H1 (cell line): ENCODE results near the gene NUP133. TPM values are rescaled to one million over a fixed set of nuclear protein-coding genes. Genes with fewer than 3 reads are reported as not detected.

ENCODE experiments used
- CTCF ChIA-PET: fragments of 300-600 bp; sonication (Branson Sonifier 250); formaldehyde crosslinking; loops from one replicate; lab custom pipeline; 2021; ENCODE audit not compliant: partially characterized antibody; lab: Charles Lee
- POLR2A ChIA-PET: fragments of 300-600 bp; sonication (Branson Sonifier 250); formaldehyde crosslinking; loops from one replicate; lab custom pipeline; 2021; ENCODE audit warnings: inconsistent platforms; ENCODE audit not compliant: partially characterized antibody; lab: Charles Lee
- DNase-seq, 2 experiments: peaks; one replicate each; pipeline versions ENCODE4 v3.0.0 to v3.0.0-alpha.2; 2010 to 2022; ENCODE audit warnings: low spot score in 2 of 2, low read depth in 1 of 2, mixed read lengths in 1 of 2
- FAIRE-seq: peaks from 2 replicates; lab custom pipeline; 2011; peaks lifted over from hg19 to GRCh38; lab: Jason Lieb, UNC
- H2AFZ ChIP-seq: 2 replicates; pipeline ENCODE4 v1.8.1; 2012; ENCODE audit warnings: low read length, inconsistent platforms
- H2AK5ac ChIP-seq: 2 replicates; pipeline ENCODE4 v1.6.1; 2013; ENCODE audit warnings: low read depth, low read length
- H2BK120ac ChIP-seq: replicated peaks from 2 replicates; pipeline ENCODE3; 2013; ENCODE audit warnings: low read depth, low read length, inconsistent platforms
- H2BK12ac ChIP-seq: 2 replicates; pipeline ENCODE4 v1.6.1; 2013; ENCODE audit warnings: low read depth, low read length
- H2BK15ac ChIP-seq: 2 replicates; pipeline ENCODE4 v1.6.1; 2013; ENCODE audit warnings: low read length
- H2BK20ac ChIP-seq: 2 replicates; pipeline ENCODE4 v1.6.1; 2013; ENCODE audit warnings: low read length
- H2BK5ac ChIP-seq: 2 replicates; pipeline ENCODE4 v1.6.1; 2013; ENCODE audit warnings: low read depth, low read length
- H3K14ac ChIP-seq: 2 replicates; pipeline ENCODE4 v1.6.1; 2013; ENCODE audit warnings: inconsistent platforms; ENCODE audit not compliant: insufficient read length
- H3K18ac ChIP-seq: 2 replicates; pipeline ENCODE4 v1.6.1; 2013; ENCODE audit warnings: low read length; ENCODE audit errors: extremely low read depth
- H3K23ac ChIP-seq: 2 replicates; pipeline ENCODE4 v1.6.1; 2013; ENCODE audit warnings: inconsistent platforms; ENCODE audit not compliant: insufficient read length
- H3K23me2 ChIP-seq: 2 replicates; pipeline ENCODE4 v1.6.1; 2013; ENCODE audit warnings: low read depth, low read length
- H3K27ac ChIP-seq: 2 replicates; pipeline ENCODE4 v1.6.1; 2011; ENCODE audit warnings: low read depth, low read length, inconsistent platforms
- H3K27me3 ChIP-seq, 4 experiments: replicated peaks in 1 of 4; 1 replicate in 1 of 4; 2 replicates in 3 of 4; pipeline versions ENCODE4 v1.6.1 to v1.8.1; 2011 to 2013; ENCODE audit warnings: low read length in 3 of 4, mild to moderate bottlenecking in 3 of 4, inconsistent platforms in 2 of 4, mixed read lengths in 2 of 4, moderate library complexity in 1 of 4; ENCODE audit not compliant: control insufficient read depth in 3 of 4, insufficient read depth in 3 of 4; ENCODE audit errors: extremely low read depth in 1 of 4
- H3K36me3 ChIP-seq, 4 experiments: 2 replicates each; pipeline versions ENCODE4 v1.6.1 to v1.8.1; 2011 to 2013; ENCODE audit warnings: mild to moderate bottlenecking in 4 of 4, low read length in 3 of 4, moderate library complexity in 2 of 4, control low read depth in 1 of 4, inconsistent platforms in 1 of 4; ENCODE audit not compliant: insufficient read depth in 4 of 4, control insufficient read depth in 2 of 4
- H3K4ac ChIP-seq: replicated peaks from 2 replicates; pipeline ENCODE3; 2013; ENCODE audit warnings: low read length, low read depth, mixed read lengths, inconsistent platforms; ENCODE audit not compliant: insufficient read length
- H3K4me1 ChIP-seq, 4 experiments: replicated peaks in 1 of 4; 1 replicate in 1 of 4; 2 replicates in 3 of 4; pipeline versions ENCODE4 v1.6.1 to v1.8.1; 2011 to 2013; ENCODE audit warnings: low read length in 3 of 4, inconsistent platforms in 2 of 4, mixed read lengths in 1 of 4; ENCODE audit not compliant: insufficient read depth in 4 of 4, control insufficient read depth in 3 of 4
- H3K4me2 ChIP-seq, 2 experiments: 2 replicates each; pipeline versions ENCODE4 v1.6.1 to v1.8.1; 2011 to 2013; ENCODE audit warnings: low read depth in 2 of 2, low read length in 2 of 2, control low read depth in 1 of 2, inconsistent platforms in 1 of 2, mild to moderate bottlenecking in 1 of 2; ENCODE audit not compliant: insufficient read depth in 1 of 2
- H3K4me3 ChIP-seq, 4 experiments: fragments of 200-600, 300-600 bp in 1 of 4; sonication (generic), shearing (Covaris generic), sonication (Bioruptor Twin) in 1 of 4; 2 replicates each; pipeline versions ENCODE4 v1.5.1 to v1.8.1; 2011 to 2016; ENCODE audit warnings: low read length in 4 of 4, low read depth in 3 of 4, control low read depth in 2 of 4, inconsistent platforms in 2 of 4, mild to moderate bottlenecking in 2 of 4, mixed read lengths in 1 of 4, moderate library complexity in 1 of 4; ENCODE audit not compliant: insufficient read depth in 2 of 4; ENCODE audit errors: extremely low read depth in 1 of 4
- H3K56ac ChIP-seq: replicated peaks from 2 replicates; pipeline ENCODE3; 2013; ENCODE audit warnings: low read depth, mild to moderate bottlenecking, mixed read lengths, low read length, inconsistent platforms; ENCODE audit not compliant: insufficient read length
- H3K79me1 ChIP-seq: 2 replicates; pipeline ENCODE4 v1.6.1; 2013; ENCODE audit warnings: low read depth, low read length, control low read depth
- H3K79me2 ChIP-seq, 2 experiments: 2 replicates each; pipeline versions ENCODE4 v1.6.1 to v1.8.1; 2012 to 2013; ENCODE audit warnings: low read length in 2 of 2, mild to moderate bottlenecking in 2 of 2, inconsistent platforms in 1 of 2; ENCODE audit not compliant: insufficient read depth in 2 of 2, control insufficient read depth in 1 of 2
- H3K9ac ChIP-seq, 4 experiments: replicated peaks in 1 of 4; 1 replicate in 1 of 4; 2 replicates in 3 of 4; pipeline versions ENCODE4 v1.6.1 to v1.8.1; 2011 to 2013; ENCODE audit warnings: low read depth in 3 of 4, low read length in 3 of 4, control low read depth in 2 of 4, mild to moderate bottlenecking in 2 of 4, moderate library complexity in 2 of 4, inconsistent platforms in 1 of 4; ENCODE audit errors: extremely low read depth in 1 of 4
- H3K9me3 ChIP-seq, 2 experiments: 2 replicates each; pipeline versions ENCODE4 v1.6.1 to v1.8.1; 2012 to 2013; ENCODE audit warnings: mild to moderate bottlenecking in 2 of 2, moderate library complexity in 2 of 2, control low read depth in 1 of 2, inconsistent platforms in 1 of 2, low read depth in 1 of 2, low read length in 1 of 2, mixed read lengths in 1 of 2; ENCODE audit not compliant: insufficient read depth in 2 of 2
- H4K20me1 ChIP-seq, 2 experiments: replicated peaks in 1 of 2; 2 replicates each; pipeline versions ENCODE3 to v1.8.1; 2011 to 2013; ENCODE audit warnings: inconsistent platforms in 2 of 2, low read length in 2 of 2, mild to moderate bottlenecking in 1 of 2; ENCODE audit not compliant: insufficient read depth in 2 of 2, control insufficient read depth in 1 of 2
- H4K5ac ChIP-seq: 2 replicates; pipeline ENCODE4 v1.6.1; 2013; ENCODE audit warnings: low read length, low read depth, mixed read lengths, inconsistent platforms; ENCODE audit not compliant: insufficient read length
- H4K8ac ChIP-seq: 2 replicates; pipeline ENCODE4 v1.8.0; 2013; ENCODE audit warnings: mild to moderate bottlenecking, moderate library complexity, low read length, inconsistent platforms; ENCODE audit not compliant: insufficient read depth; ENCODE audit errors: extremely low read depth
- H4K91ac ChIP-seq: replicated peaks from 2 replicates; pipeline ENCODE3; 2013; ENCODE audit warnings: low read length, mixed read lengths, inconsistent platforms; ENCODE audit not compliant: insufficient read length
- CBX8 ChIP-seq: fragments of 300-800, 300-1000 bp; sonication (generic); IDR thresholded peaks from 2 replicates; pipeline ENCODE4 v1.7.1; 2016; ENCODE audit warnings: low read depth, low read length, borderline replicate concordance
- CHD2 ChIP-seq: IDR thresholded peaks from 2 replicates; pipeline ENCODE4 v1.6.1; 2012; ENCODE audit warnings: low read length, improper control_type of control experiment
- HDAC2 ChIP-seq, 2 experiments: fragments of 300-600 bp in 1 of 2; sonication (generic) in 1 of 2; IDR thresholded peaks; 2 replicates each; pipeline ENCODE4 v1.6.1; 2011 to 2012; ENCODE audit warnings: low read depth in 2 of 2, low read length in 2 of 2, mild to moderate bottlenecking in 2 of 2, moderate library complexity in 2 of 2, borderline replicate concordance in 1 of 2, inconsistent platforms in 1 of 2
- JUN ChIP-seq: IDR thresholded peaks from 2 replicates; pipeline ENCODE4 v1.6.1; 2011; ENCODE audit warnings: low read depth, mild to moderate bottlenecking, improper control_type of control experiment, low read length
- SIN3A ChIP-seq, 2 experiments: IDR thresholded peaks in 1 of 2; conservative IDR thresholded peaks in 1 of 2; 2 replicates each; pipeline ENCODE4 v1.6.1; 2011 to 2012; ENCODE audit warnings: low read length in 2 of 2, improper control_type of control experiment in 1 of 2, low read depth in 1 of 2, mild to moderate bottlenecking in 1 of 2
- TBP ChIP-seq: IDR thresholded peaks from 2 replicates; pipeline ENCODE4 v1.6.1; 2011; ENCODE audit warnings: low read depth, low read length, improper control_type of control experiment
- USF2 ChIP-seq: IDR thresholded peaks from 2 replicates; pipeline ENCODE4 v1.6.1; 2011; ENCODE audit warnings: low read length, improper control_type of control experiment
- YY1 ChIP-seq: IDR thresholded peaks from 2 replicates; pipeline ENCODE4 v1.6.1; 2011; ENCODE audit warnings: low read depth, mild to moderate bottlenecking, low read length
- ZNF274 ChIP-seq: IDR thresholded peaks from 2 replicates; pipeline ENCODE4 v1.7.0; 2012; ENCODE audit warnings: low read length, borderline replicate concordance; ENCODE audit errors: extremely low read depth
- WGBS, 2 experiments: shearing (Covaris generic) in 1 of 2; methylation state at CpG; one replicate each; pipeline versions ENCODE4 v1.1.6 to v1.1.7; 2013 to 2015; ENCODE audit warnings: low lambda C conversion rate in 2 of 2, mixed read lengths in 2 of 2, inconsistent platforms in 1 of 2, low coverage in 1 of 2, missing lambda C conversion rate in 1 of 2; ENCODE audit not compliant: insufficient replicate concordance in 2 of 2, insufficient coverage in 1 of 2, insufficient read length in 1 of 2; ENCODE audit errors: extremely low coverage in 1 of 2, missing lambda C conversion rate in 1 of 2; 5-methylcytosine and 5-hydroxymethylcytosine counted together
- polyA plus RNA-seq, 7 experiments: library from polyadenylated mRNA; depleted of rRNA in 3 of 7; stranded (reverse) in 5 of 7; unstranded in 2 of 7; fragments of >200 nt in 5 of 7; fragments of 200-250 nt in 2 of 7; gene quantifications; 1 replicate in 5 of 7; 2 replicates in 1 of 7; 4 replicates in 1 of 7; pipeline versions ENCODE4 v1.2.1 to v1.2.3, GENCODE V29; 2011 to 2013; ENCODE audit warnings: missing spikeins in 2 of 7, mixed read lengths in 2 of 7
- total RNA-seq: library from RNA; stranded (reverse); fragmentation: NEBNext Ultra II Directional; extraction: Animal tissue kit (Norgen Biotek cat#: 25700); gene quantifications from 2 replicates; pipeline ENCODE4 v1.2.1, GENCODE V29; 2021

NUP133 gene
- total and polyA plus RNA-seq, 2 of the 8 experiments (the other 6 are each of a cell fraction or from before 2014, with no cell fraction given) = 20.6 to 72.1 TPM

DNA sequence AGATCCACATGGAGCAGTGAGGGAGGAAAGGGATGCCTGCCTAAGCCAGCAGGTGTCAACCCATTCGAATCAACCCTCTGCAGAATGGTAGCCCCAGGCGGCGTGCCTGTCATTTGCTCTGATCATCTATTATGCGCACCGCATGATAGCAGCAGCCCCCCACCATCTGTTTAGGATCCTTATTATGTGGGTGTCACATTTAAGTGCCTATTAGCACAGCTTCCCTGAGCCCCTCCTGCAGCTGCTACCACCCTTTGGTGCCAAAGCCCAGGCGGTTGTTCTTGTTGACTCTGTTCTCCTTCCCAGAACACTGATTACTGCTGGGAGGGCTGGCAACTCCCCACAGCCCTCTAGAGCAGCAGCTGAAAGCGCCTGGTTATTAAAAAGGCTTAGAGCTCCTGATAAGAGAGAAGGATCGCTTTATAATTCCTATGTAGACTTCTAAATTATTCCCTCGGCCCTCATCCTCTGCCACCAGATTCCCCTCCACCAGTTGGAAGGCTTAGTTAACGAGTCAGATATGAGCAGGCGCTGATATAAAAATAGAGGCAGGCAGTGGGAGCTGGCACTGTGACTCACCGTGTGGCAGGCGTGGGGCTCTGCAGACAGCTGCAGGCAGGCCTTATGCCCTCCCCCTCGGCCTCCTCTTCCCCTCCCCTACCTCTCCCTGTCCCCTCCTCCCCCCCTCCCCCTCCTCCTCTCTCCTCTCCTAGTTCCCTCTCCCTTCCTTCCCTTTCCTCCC, 97.3 kb downstream of the NUP133 start:
- Histone ChIP-seq H2AFZ (no peak overlapping the region), H2AK5ac (no peak overlapping the region; the same call in 1 of the 2 replicates), H3K27ac (no peak overlapping the region), H2BK5ac (0 out of 2 replicates have a peak overlapping the region, but pooled peaks have one; percentile 10), H4K20me1 (no peaks in the 10 kb centered on the region), H3K9me3 (no peaks in the 10 kb centered on the region), H3K4me3 (peak overlapping the region in 2 of 4 experiments; percentile 10 to 18; a peak in 1 of 8 replicates), H2BK120ac (no peak overlapping the region), H3K36me3 (no peaks in the 10 kb centered on the region), H3K27me3 (peaks cover 13 to 42% (median 39%) of the 10 kb centered on the region in 4 experiments), H4K5ac (no peak overlapping the region), H3K4me1 (peaks cover 19 to 42% (median 29%) of the 10 kb centered on the region in 4 experiments), H4K8ac (no peak overlapping the region), H3K14ac (no peak overlapping the region), H2BK15ac (peak overlapping the region; percentile 46; the same call in 1 of the 2 replicates), H3K4ac (no peak overlapping the region), H3K79me2 (no peaks in the 10 kb centered on the region), H3K79me1 (no peaks in the 10 kb centered on the region), H3K18ac (no peak overlapping the region), H3K9ac (no peak overlapping the region), H2BK20ac (no peak overlapping the region), H2BK12ac (peak overlapping the region; percentile 55; the same call in 1 of the 2 replicates), H3K56ac (no peak overlapping the region), H3K23ac (no peak overlapping the region), H4K91ac (no peak overlapping the region), H3K4me2 (peak overlapping the region; percentile 21 to 36; a peak in 3 of 4 replicates), H3K23me2 (peaks cover 11% of the 10 kb centered on the region; the same call in 1 of the 2 replicates)
- CTCF ChIA-PET = interaction anchor here (1.0 to 5.1 kb wide), 14 partner anchors 8 to 152 kb away, joined by 3 to 47 read pairs (median 4); no protein-coding TSS in a partner anchor
- WGBS, 2 experiments = 41% methylated on average over 11 of the region's 14 CpGs; no CpG with 5 or more reads in 1 of the 2 experiments
- no peak for DNase-seq
- FAIRE-seq = no peak
- POLR2A ChIA-PET = interaction anchor here (0.9 to 6.9 kb wide), 6 partner anchors 9 to 97 kb away, joined by 3 to 48 read pairs (median 4); partner anchors contain the start of genes ACTA1, CCSAP and NUP133
- TF ChIP-seq USF2 (no peak), HDAC2 (IDR thresholded peaks at IDR 0.05; ENCODE audit: borderline replicate concordance in 1 of 2, low read depth in 2 of 2, low read length in 2 of 2) (no peak; a peak in 1 of 4 replicates), TBP (0 out of 2 replicates have a peak, but pooled peaks have one; percentile 31), SIN3A (conservative IDR thresholded peaks at IDR 0.05 in 1 of 2, IDR thresholded peaks at IDR 0.05 in 1 of 2; ENCODE audit: low read depth in 1 of 2, low read length in 2 of 2) (peak in 1 of 2 experiments; percentile 43; a peak in 1 of 4 replicates), CHD2 (no peak), JUN (no peak), YY1 (no peak), ZNF274 (no peak), CBX8 (no peak)
